ENCODE measurements around the gene SLC2A9.

DNA sequence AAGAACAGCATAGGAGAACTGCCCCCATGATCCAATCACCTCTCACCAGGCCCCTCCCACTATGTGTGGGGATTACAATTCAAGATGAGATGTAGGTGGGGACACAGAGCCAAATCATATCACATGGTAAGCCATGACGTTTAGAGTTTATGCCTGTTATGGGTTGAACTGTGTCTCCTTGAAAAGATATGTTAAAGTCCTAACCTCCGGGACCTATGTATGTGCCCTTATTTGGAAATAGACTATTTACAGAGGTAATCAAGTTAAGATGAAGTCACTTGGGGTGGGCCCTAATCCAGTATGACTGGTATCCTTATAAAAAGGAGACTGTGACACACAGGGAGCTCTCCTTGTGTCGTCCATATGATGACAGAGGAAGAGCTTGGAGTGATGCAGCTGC, 25.2 kb upstream of the SLC2A9 start:
- no peak for TF ChIP-seq POLR2AphosphoS5 (IDR thresholded peaks at IDR 0.05; ENCODE audit: low read depth, low read length)
- TF ChIP-seq, protein P1, sequence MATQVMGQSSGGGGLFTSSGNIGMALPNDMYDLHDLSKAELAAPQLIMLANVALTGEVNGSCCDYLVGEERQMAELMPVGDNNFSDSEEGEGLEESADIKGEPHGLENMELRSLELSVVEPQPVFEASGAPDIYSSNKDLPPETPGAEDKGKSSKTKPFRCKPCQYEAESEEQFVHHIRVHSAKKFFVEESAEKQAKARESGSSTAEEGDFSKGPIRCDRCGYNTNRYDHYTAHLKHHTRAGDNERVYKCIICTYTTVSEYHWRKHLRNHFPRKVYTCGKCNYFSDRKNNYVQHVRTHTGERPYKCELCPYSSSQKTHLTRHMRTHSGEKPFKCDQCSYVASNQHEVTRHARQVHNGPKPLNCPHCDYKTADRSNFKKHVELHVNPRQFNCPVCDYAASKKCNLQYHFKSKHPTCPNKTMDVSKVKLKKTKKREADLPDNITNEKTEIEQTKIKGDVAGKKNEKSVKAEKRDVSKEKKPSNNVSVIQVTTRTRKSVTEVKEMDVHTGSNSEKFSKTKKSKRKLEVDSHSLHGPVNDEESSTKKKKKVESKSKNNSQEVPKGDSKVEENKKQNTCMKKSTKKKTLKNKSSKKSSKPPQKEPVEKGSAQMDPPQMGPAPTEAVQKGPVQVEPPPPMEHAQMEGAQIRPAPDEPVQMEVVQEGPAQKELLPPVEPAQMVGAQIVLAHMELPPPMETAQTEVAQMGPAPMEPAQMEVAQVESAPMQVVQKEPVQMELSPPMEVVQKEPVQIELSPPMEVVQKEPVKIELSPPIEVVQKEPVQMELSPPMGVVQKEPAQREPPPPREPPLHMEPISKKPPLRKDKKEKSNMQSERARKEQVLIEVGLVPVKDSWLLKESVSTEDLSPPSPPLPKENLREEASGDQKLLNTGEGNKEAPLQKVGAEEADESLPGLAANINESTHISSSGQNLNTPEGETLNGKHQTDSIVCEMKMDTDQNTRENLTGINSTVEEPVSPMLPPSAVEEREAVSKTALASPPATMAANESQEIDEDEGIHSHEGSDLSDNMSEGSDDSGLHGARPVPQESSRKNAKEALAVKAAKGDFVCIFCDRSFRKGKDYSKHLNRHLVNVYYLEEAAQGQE (IDR thresholded peaks at IDR 0.05; ENCODE audit: insufficient read depth in 1 of 2, low read depth in 2 of 2, low read length in 2 of 2): no peak
- TF ChIP-seq SIN3A (IDR thresholded peaks at IDR 0.05; ENCODE audit: borderline replicate concordance, insufficient read depth, low read length): no peak
- TF ChIP-seq TAF1 (IDR thresholded peaks at IDR 0.05; ENCODE audit: borderline replicate concordance, insufficient read depth, low read length): no peak
